Activated T-cell treated with anti-CD3 and anti-CD28 coated beads for 48 hours (primary cell): Measurements from ENCODE around the gene COPA.
"Not testable (repeated sequence)": the region's sequence is repeated elsewhere in the genome, so short reads cannot be mapped to it uniquely, and the experiment has no call there.

Experiments used
- DNase-seq: peaks from one replicate; pipeline ENCODE4 v3.0.0-alpha.2; 2020; ENCODE audit warnings: low read depth

COPA gene

DNA sequence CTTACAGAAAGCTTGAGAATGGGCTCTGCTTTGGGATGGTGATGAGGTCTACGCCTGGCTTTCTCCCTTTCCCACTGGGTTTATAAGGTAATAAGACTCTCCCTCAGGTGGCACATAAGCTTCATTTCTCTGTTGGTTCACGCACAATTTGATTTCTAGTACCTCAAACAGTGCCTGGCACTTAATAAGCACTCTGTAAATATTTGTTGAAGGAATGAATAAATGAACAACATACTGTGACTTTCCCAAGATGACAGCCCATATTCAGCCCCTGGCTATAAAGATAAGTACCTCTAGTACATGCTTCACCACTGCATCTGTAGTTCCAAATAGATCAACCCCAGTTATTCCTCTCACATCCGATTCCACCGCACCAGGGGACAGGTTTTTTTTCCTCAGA, 17.8 kb downstream of the COPA start:
- DNase-seq = no peak

GRCh38 chr1:160322831-160323230, 20.2 kb downstream of the COPA start:
- no peak for DNase-seq

GRCh38 chr1:160315359-160315758, 27.7 kb downstream of the COPA start:
- DNase-seq = no peak

- DNase-seq = no peak
Observed at GRCh38 chr1:160309571-160309970, 33.5 kb downstream of the COPA start.

GRCh38 chr1:160309185-160309557, 33.9 kb downstream of the COPA start:
- no peak for DNase-seq

GRCh38 chr1:160308451-160309184, 34.4 kb downstream of the COPA start:
- no peak for DNase-seq

DNA sequence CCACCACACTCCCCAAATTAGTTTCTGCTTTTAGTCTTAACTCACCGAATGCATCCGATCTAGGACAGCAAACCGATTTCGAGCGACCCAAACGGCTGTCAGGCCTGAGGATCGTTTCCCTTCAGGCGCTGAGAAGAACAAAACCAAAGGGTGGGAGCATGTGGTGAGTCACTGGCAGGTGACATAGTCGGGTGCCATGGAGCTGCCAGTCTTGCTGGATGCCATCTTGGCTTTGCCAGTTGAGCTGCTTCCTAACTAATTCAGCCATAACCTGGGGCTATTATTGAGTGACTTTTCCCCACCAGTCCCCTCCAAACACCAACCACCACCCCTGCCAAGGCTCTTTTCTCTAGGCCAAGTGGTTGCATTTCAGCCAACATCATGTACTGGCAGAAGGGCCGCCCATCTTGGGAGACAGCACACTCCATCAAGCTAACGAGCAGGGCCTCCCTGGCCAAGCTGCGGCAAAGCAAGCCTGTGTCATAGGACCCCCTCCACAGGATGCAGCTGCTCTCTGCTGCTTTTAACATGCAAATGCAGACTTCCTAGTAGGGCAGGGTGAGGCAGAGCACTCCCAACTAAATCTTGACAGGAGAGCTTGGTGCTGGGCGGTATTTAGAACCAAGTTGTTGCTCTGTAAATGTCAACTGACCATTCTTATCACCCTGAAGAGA, 35.8 kb downstream of the COPA start:
- DNase-seq = no peak

- no peak for DNase-seq
Observed at GRCh38 chr1:160300173-160300572, 42.9 kb downstream of the COPA start.

DNA sequence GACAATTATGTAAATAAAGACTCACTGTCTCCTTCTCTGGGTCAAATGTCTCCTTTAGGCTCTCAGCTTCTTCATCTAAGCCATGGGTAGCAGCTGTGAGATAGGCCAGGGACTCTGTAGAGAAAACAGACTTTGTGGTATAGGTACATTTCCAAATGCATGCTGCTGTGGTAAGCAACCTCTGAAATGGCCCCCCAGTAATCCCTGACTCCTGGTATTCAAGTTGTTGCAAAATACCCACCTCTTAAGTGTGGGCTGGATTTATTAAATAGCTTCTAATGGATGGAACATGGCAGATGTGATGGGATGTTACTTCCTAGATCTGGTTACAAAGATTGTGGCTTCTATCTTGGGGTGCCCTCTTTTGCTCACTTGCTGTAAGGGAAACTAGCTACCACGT, 47.0 kb downstream of the COPA start:
- DNase-seq = no peak

DNA sequence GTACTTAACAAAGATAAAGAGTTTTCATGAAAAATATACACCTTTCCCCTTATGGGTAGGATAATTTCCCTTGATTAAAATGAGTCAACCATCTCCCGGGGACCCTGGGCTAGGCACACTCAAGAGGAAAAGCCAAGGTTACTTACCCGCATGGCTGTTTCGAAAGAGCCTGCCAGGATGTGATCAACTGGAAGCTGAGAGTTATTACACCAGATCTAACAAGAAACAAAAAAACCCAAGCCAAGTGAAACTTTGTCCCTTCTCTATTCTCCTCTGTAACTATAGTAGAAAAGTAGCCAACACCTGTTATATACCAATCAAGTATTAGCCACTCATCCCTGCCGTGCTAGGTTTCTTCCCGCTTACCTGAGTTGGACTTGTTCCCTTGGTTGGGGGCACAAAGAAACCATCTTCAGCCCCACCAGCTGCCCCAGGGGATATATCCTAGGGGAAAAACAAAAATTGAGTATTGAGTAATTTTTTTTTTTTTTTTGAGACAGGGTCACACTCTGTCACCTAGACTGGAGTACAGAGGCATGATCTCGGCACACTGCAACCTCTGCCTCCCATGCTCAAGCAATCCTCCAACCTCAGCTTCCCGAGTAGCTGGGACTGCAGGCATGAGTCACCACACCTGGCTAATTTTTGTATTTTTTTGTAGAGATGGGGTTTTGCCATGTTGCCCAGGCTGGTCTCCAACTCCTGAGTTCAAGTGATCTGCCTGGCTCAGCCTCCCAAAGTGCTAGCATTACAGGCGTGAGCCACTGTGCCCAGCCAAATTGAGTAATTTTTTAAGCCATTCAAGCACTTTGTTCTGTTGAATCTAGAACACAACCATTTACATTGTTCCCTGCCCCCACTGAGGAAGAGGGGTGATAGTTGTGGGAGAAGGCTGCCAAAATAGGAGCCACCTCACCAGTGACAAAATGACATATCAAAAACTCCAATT, 49.8 kb downstream of the COPA start:
- DNase-seq = no peak

- peak; percentile 42 for DNase-seq
Observed at GRCh38 chr1:160291248-160292220, 51.5 kb downstream of the COPA start.

DNA sequence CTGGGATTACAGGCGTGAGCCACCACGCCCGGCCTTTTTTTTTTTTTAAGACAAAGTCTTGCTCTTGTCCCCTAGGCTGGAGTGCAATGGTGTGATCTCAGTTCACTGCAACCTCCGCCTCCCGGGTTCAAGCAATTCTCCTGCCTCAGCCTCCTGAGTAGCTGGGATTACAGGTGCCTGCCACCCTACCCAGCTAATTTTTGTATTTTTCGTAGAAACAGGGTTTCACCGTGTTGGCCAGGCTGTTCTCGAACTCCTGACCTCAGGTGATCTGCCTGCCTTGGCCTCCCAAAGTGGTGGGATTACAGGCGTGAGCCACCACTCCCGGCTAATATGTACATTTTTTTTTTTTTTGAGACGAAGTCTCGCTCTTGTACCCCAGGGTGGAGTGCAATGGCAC, 55.3 kb downstream of the COPA start:
- not testable (repeated sequence) for DNase-seq

GRCh38 chr1:160285506-160285905, 57.5 kb downstream of the COPA start:
- DNase-seq = no peak

- DNase-seq = peak; percentile 91
Observed at GRCh38 chr1:160284782-160285344, 58.2 kb downstream of the COPA start, which contains the start of gene PEX19. TSS of gene PEX19 (minus strand) at chr1:160285133. CDS start at chr1:160285124, 9 bp downstream.

DNA sequence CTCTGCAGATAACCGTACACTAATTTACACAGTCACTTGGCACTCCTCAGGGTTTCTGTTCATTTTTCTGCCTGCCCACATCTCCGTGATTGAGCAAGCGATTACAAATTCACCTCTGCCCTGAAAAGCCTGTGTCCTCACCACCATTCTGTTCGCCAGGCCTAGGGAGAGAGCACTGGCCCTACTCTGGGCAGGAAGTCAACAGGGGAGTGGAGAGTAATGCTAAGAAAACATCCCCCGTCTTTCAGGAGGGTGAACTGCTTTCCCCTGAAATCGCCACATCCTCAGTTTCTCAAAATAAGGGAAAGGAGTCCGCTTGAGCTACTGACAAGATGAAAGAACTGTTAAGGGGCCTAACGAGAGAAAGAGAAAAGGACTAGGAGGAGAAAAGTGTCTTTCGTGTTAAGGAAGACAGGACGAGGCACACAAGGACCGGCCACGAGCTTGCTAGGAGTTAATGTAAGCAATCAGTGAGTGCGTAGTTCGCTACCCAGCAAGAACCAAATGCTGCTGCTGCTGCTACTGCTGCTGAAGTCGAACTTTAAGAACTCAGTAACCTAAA, 58.7 kb downstream of the COPA start:
- DNase-seq = peak; percentile 5

DNA sequence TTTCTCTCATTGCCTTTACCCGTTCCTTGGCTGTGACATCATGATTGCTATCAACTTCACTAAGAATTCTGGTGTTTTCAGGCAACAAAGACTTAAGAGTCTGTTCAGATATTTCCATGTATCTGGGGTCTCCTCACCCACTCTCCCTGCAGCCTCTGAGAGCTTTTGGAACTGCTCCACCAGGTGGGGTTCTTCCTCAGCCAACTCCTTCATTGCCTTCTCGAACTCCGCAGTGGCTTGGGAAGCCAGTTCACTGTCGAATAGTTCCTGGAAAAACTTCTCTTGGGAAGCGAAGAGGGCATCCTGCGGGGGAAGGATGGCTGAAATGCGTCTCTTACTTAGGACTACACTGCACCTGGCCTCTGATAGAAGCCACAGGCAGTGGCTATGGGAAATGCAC, 60.2 kb downstream of the COPA start:
- DNase-seq = no peak

GRCh38 chr1:160277987-160278386, 65.1 kb downstream of the COPA start:
- no peak for DNase-seq

- no peak for DNase-seq
Observed at GRCh38 chr1:160277330-160277729, 65.7 kb downstream of the COPA start.

DNA sequence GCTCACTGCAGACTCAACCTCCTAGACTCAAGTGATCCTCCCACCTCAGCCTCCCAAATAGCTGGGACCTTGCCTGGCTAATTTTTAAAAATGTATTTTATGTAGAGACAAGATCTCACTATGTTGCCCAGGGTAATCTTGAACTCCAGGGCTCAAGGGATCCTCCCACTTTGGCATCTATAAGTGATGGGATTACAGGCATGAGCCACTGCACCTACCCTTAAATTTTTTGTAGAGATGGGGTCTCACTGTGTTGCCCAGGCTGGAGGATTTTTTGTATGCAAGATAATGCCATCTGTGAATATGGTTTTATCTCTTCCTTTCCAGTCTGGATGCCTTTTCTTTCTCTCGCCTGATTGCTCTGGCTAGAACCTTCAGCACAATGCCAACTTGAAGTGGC, 72.0 kb downstream of the COPA start:
- no peak for DNase-seq

DNA sequence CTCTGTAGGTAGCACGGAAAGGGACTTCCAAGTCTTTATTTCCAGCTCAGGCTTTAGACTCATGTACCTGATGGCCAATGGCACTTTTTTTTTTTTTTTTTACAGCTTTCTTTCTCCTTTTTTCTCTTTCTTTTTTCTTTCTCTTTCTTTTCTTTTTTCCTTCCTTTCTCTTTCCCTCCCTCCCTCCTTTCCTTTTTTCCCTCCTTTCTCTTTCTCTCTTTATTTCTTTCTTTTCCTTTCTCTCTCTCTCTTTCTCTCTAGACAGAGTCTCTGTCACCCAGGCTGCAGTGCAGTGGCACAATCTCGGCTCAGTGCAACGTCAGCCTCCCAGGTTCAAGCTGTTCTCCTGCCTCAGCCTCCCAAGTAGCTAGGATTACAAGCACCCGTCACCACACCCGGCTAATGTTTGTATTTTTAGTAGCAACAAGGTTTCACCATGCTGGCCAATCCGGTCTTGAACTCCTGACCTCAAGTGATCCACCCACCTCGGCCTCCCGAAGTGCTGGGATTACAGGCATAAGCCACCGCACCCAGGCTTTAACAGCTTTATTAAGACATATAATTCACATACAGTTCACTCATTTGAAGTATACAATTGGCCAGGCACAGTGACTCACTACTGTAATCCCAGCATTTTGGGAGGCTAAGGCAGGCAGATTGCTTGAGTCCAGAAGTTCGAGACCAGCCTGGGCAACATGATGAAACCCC, 75.6 kb downstream of the COPA start:
- no peak for DNase-seq
